ENCODE data around the gene DSCAM.

DNA sequence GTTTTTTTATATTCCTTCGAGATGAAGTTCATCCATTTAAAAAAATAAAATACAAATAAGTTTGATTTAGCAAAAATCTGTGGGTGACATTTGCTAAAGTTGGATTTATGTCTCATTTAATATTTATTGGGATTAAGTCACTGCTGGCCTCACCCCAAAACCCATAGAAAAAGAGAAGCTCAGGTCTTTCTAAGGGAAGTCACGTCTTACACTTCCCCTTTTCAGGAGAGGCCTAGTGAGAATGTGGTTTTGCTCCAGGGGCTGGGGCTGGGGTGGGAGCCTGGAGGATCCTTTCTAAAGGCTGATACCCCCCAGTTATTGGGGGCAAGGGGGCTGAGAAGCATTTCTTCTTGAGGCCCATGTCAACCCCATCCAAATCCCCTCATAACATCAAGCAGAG lies 300.3 kb downstream of the DSCAM start:
- TF ChIP-seq, protein P1, sequence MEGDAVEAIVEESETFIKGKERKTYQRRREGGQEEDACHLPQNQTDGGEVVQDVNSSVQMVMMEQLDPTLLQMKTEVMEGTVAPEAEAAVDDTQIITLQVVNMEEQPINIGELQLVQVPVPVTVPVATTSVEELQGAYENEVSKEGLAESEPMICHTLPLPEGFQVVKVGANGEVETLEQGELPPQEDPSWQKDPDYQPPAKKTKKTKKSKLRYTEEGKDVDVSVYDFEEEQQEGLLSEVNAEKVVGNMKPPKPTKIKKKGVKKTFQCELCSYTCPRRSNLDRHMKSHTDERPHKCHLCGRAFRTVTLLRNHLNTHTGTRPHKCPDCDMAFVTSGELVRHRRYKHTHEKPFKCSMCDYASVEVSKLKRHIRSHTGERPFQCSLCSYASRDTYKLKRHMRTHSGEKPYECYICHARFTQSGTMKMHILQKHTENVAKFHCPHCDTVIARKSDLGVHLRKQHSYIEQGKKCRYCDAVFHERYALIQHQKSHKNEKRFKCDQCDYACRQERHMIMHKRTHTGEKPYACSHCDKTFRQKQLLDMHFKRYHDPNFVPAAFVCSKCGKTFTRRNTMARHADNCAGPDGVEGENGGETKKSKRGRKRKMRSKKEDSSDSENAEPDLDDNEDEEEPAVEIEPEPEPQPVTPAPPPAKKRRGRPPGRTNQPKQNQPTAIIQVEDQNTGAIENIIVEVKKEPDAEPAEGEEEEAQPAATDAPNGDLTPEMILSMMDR (IDR thresholded peaks at IDR 0.05), result no peak
- TF ChIP-seq EZH2 (IDR thresholded peaks at IDR 0.05), result no peak
